Retinal pigment epithelial cell (primary cell): ENCODE data around the gene NCEH1.
"Not testable (repeated sequence)": the region's sequence is repeated elsewhere in the genome, so short reads cannot be mapped to it uniquely, and the experiment has no call there.

Source experiments
- DNase-seq: peaks from one replicate; pipeline ENCODE4 v3.0.0-alpha.2; 2010; ENCODE audit warnings: low read depth
- H3K4me3 ChIP-seq: 2 replicates; pipeline ENCODE4 v1.5.1; 2011; ENCODE audit warnings: mild to moderate bottlenecking, low read length, control low read depth, moderate library complexity
- TF ChIP-seq, protein P1 (sequence below): conservative IDR thresholded peaks from 2 replicates; pipeline ENCODE4 v1.5.1; 2011; ENCODE audit warnings: low read depth, low read length, control low read depth, inconsistent platforms

Gene NCEH1

DNA sequence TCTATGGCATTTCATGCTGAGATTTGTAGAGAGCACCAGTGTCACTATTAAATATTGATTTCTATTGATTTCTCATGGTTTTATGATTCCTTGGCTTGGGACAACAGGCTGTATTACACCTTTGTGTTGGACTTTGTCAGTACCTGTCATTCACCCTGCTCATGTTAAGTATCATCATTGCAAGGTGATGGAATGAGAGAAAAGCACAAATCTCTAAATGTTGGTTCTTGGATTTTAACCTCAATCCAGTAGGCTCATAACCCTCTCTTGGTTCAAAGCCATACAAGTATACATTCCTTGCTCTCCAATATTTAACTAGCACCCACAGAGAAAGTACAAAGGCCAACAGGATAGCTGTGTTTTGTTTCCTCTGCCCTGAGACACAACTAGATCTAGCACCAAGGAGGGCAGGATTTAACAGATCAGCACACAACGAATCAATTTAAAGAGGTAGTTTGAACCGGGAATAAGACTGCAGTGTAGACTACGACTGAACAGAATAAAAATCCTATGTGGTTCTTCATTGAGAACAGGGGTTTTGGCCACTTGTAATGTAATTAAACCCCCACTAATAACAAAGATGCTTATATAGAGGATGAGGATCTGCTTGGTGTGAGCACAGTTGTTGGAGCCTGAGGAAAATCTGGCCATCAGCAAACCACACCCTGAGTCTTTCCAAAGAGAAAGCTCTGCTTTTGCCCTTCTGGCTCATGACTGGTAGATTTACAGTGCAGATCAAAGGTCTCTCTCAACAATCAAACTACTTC lies 109.6 kb downstream of the NCEH1 start:
- DNase-seq, result no peak
- H3K4me3 ChIP-seq, result no peak overlapping the region
- TF ChIP-seq, protein P1, sequence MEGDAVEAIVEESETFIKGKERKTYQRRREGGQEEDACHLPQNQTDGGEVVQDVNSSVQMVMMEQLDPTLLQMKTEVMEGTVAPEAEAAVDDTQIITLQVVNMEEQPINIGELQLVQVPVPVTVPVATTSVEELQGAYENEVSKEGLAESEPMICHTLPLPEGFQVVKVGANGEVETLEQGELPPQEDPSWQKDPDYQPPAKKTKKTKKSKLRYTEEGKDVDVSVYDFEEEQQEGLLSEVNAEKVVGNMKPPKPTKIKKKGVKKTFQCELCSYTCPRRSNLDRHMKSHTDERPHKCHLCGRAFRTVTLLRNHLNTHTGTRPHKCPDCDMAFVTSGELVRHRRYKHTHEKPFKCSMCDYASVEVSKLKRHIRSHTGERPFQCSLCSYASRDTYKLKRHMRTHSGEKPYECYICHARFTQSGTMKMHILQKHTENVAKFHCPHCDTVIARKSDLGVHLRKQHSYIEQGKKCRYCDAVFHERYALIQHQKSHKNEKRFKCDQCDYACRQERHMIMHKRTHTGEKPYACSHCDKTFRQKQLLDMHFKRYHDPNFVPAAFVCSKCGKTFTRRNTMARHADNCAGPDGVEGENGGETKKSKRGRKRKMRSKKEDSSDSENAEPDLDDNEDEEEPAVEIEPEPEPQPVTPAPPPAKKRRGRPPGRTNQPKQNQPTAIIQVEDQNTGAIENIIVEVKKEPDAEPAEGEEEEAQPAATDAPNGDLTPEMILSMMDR, result no peak

DNA sequence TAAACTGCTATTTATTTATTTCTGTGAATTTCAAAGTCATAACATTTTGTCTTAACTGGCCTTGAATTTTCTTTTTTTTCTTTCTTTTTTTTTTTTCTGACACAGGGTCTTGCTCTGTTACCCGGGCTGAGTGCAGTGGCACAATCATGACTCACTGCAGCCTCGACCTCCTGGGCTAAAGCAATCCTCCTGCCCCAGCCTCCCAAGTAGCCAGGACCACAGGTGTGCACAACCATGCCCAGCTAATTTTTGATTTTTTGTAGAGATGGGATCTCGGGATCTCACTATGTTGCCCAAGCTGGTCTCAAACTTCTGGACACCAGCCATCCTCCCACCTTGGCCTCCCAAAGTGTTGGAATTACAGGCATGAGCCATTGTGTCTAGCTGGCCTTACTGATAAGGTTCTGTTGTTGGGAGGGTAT lies 110.2 kb downstream of the NCEH1 start:
- TF ChIP-seq, protein P1, result no peak
- DNase-seq, result no peak
- no peak overlapping the region for H3K4me3 ChIP-seq

DNA sequence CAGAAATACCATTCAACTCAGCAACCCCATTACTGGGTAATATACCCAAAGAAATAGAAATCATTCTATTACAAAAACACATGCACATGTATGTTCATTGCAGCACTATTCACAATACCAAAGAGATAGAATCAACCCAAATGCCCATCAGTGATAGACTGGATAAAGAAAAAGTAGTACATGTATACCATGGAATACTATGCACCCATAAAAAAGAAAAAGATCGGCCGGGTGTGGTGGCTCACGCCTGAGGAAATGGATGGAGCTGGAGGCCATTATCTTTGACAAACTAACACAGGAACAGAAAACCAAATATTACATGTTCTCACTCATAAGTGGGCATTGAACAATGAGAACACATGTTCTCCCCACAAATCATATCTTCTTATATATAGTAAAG lies 112.0 kb downstream of the NCEH1 start:
- DNase-seq, result no peak

DNA sequence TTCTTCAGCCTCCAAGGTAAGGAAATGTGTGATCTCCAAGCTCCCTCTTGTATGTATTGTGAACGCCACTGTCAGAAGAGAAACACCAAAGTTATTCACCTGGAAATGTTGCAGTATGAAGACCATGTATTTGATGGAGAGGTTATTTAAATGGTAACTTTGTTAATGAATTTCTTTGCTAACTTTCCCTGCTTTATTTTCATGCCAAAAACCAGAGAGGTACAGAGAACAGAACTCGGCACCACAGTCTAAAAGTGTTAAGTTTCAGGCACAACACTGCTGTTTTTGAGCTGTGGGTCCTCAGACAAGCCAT lies 114.5 kb downstream of the NCEH1 start:
- no peak overlapping the region for H3K4me3 ChIP-seq
- DNase-seq, result no peak
- TF ChIP-seq, protein P1, result no peak

More for the DNA sequence above, 112.0 kb downstream of the NCEH1 start:
- TF ChIP-seq, protein P1, result no peak
- no peak overlapping the region for H3K4me3 ChIP-seq

DNA sequence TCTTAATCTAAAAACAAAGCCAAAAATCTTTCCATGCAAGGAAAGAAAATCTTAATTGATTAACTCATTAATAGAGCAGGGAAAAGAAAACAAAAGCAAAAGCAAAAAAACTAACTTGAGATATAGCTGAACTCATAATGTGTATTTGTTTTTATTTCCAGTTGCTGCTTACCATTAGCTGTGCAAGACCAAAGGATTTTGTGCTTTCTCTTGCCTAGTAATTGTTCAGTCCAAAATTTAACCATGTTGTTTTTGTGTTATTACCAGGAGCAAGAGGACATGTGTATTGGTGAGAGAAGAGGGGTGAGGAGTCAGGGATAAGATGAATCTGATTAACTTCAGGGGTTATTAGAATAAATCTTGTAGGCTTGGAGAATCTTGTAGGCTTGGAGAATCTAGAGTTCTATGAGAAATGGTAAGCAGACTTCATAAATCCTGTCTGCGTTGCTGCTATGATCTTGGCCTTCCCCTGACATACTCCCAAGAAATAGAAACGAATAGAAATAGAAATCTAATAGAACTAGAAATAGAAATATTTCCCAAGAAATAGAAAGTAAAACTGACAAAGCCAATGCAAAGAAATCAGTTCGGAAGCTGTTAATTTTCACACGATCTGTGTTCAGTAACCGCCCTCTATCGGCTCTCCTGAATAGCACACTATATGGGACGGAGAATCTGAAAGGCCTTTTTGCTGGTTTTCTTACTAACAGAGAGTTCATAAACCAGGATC lies 115.0 kb downstream of the NCEH1 start:
- no peak overlapping the region for H3K4me3 ChIP-seq
- DNase-seq, result no peak
- TF ChIP-seq, protein P1, result peak; percentile 76

DNA sequence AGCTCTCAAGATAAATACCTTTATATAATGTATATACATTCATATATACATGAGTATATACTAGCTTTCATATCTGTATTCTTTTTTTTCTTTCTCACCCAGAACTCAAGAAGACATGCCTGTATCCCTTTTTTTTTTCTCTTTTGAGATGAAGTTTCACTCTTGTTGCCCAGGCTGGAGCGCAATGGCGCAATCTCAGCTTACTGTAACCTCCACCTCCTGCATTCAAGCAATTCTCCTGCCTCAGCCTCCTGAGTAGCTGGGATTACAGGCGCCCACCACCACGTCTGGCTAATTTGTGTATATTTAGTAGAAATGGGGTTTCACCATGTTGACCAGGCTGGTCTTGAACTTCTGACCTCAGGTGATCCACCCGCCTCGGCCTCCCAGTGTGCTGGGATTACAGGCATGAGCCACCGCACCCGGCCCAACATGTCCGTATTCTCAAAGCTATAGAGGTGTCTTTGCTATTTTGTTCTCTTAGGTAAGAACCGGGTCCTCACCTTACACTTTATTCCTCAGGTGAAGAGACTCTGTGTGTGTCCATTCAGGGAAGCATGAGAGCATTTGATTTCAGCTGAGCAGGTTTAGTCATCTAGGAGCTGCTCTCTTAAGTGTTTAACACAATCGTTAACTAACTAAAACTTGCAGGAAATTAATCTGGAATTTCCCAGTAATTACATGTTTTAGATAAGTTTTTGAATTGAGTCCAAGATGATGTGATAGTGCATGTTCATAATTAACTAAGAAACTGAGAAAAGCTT lies 115.8 kb downstream of the NCEH1 start:
- DNase-seq, H3K4me3 ChIP-seq: not testable (repeated sequence)

DNA sequence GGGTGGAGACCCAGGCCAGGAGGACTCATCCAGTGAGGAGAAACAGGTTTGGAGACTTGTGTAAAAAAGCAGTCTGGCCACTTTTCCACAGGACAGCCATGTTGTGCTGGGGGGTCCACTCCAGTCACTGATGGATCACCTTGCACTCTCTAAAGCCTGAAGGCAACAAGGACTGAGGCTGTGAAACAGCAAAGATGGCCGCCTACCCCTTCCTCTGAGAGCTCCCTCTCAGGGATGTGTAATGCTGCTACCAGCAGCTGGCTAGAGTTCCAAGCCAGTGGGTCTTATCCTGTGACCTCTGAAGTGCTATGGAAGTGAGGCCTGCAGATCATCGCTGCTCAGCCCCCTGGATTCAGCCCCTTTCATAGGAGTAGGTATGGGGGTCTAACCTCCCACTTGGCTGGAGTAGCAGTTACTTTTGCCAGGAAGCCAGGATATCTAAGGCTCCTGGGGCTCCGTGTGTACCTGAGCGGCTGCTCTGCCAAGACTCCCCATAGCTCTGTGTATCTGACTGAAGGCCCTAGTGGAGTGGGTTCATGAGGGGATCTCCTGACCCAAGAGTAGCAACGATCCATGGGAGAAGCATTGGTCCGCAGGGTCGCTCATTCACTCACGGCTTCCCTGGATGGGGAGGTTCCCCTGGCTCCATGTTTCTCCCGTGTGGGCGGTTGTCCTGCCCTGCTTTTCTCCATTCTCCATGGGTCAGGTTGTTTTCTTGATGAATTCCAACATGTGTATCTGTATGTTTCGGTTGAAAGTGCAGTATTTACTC lies 117.8 kb downstream of the NCEH1 start:
- no peak overlapping the region for H3K4me3 ChIP-seq
- DNase-seq, result no peak
- TF ChIP-seq, protein P1, result no peak
